Testis (tissue), 5 donors: Measurements from ENCODE around the gene XK. TPM values are rescaled to one million over a fixed set of nuclear protein-coding genes. Genes with fewer than 3 reads are reported as not detected.

Experiments used
- DNase-seq: peaks from one replicate; pipeline ENCODE4 v3.0.0-alpha.2; 2019
- H3K27ac ChIP-seq, 2 donors: fragments of 200-600 bp; sonication (generic); one replicate each; pipeline ENCODE4 v1.5.1; 2019
- H3K27me3 ChIP-seq: fragments of 200-600 bp; sonication (generic); one replicate; pipeline ENCODE4 v1.5.1; 2019
- H3K36me3 ChIP-seq: fragments of 200-600 bp; sonication (generic); one replicate; pipeline ENCODE4 v1.5.1; 2017; ENCODE audit warnings: low read depth; ENCODE audit errors: missing control alignments
- H3K4me1 ChIP-seq: fragments of 200-600 bp; sonication (generic); one replicate; pipeline ENCODE4 v1.5.1; 2019
- H3K4me3 ChIP-seq, 2 donors: fragments of 200-600 bp; sonication (generic); one replicate each; pipeline ENCODE4 v1.5.1; 2017 to 2019
- H3K9me3 ChIP-seq: fragments of 200-600 bp; sonication (generic); one replicate; pipeline ENCODE4 v1.5.1; 2017
- CTCF ChIP-seq, 3 experiments: fragments of 450-650 bp in 2 of 3; fragments of 200-600 bp in 1 of 3; sonication (generic) in 1 of 3; IDR thresholded peaks; one replicate each; pipeline ENCODE4 v1.5.1; 2016 to 2019; ENCODE audit warnings: antibody characterized with exemption in 3 of 3, mild to moderate bottlenecking in 2 of 3, moderate library complexity in 1 of 3
- POLR2A ChIP-seq: fragments of 450-650 bp; IDR thresholded peaks from one replicate; pipeline ENCODE4 v1.6.1; 2017; ENCODE audit warnings: antibody characterized with exemption, mild to moderate bottlenecking, moderate library complexity
- WGBS, 2 donors: methylation state at CpG; one replicate each; pipeline ENCODE4 v1.1.5; 2018; 5-methylcytosine and 5-hydroxymethylcytosine counted together
- intact Hi-C: fragments of 100-400 bp; cut with DNase I; formaldehyde crosslinking; loops from one replicate; pipeline ENCODE4 v1.15.1; 2023; ENCODE audit warnings: low total_unique reads
- long read RNA-seq, 2 donors: transcript quantifications; one replicate each; lab custom pipeline, GENCODE V29; 2026
- polyA plus RNA-seq: library from polyadenylated mRNA; stranded (reverse); fragments of 350-450 nt; fragmentation: Illumina TruSeq; extraction: RNeasy Lipid Tissue Mini Kit (QIAGEN cat#74804); gene quantifications from one replicate; pipeline ENCODE4 v1.2.3, GENCODE V29; 2014; ENCODE audit warnings: low read depth, low replicate concordance; ENCODE audit not compliant: insufficient read depth
- total RNA-seq, 2 donors: library from RNA; depleted of rRNA; stranded (reverse); fragments of >200 nt; gene quantifications; one replicate each; pipeline ENCODE4 v1.2.3, GENCODE V29; 2016

The XK gene
- total RNA-seq (1 to 10 TPM; 3.3 to 4.3 TPM), polyA plus RNA-seq (2.6 TPM)
- long read RNA-seq, donor 1, full-length matches to known transcripts: 1 of 1 reads
- long read RNA-seq, donor 1, partial matches to known transcripts: 0 of 1 reads
- long read RNA-seq, donor 1, other reads (novel, unspliced or antisense): 0 of 1 reads
- long read RNA-seq, donor 2: 0 reads

DNA sequence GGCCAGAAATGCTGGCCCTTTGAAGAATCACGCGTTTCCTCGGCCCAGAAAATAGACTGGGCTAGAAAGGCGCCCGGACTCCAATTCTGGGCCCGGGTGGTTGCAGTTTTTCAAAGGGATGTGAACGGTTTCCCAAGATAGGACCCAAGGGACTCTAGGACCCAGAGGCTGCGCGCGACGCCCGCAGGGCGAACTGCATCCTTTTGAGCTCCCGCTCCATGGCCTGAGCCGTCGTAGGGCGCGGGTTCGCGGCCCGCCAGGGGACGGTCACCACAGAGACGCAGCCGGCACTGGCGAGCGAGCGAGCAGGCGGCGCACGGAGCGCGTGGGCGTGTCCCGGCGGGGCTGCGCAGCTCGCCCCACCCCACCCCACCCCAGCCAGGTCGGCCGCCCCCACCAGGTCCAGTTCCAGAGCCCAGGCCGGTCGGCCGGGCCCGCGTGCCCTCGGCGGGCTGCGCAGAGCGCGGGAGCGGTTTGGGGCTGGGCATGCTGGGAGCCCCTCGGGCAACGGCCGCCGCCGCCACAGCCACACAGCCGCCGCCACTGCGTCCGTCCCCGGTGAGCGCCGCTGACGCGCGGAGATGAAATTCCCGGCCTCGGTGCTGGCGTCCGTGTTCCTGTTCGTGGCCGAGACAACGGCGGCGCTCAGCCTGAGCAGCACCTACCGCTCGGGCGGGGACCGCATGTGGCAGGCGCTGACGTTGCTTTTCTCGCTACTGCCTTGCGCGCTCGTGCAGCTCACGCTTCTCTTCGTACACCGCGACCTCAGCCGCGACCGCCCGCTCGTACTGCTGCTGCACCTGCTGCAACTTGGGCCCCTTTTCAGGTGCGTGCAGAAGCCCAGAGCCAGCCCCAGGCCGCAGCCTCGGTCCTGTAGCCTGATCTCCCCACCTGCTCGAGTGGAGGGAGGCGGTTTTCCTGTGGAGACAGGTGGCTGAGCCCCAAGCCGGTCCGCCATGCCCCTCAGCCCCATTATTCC, at the start of gene XK:
Gene XK (plus strand): TSS at position 411 of the 979 bp plus-strand sequence. CDS start 171 bp downstream, at position 582.
- H3K36me3 ChIP-seq: no peaks in the 10 kb centered on the region
- intact Hi-C loops: no loop called here
- peak; percentile 71 for DNase-seq
- H3K4me3 ChIP-seq: peak within 1 kb of the TSS; percentile 47 to 53
- H3K9me3 ChIP-seq: no peaks in the 10 kb centered on the region
- peak within 1 kb of the TSS in 1 of 2 donors; percentile 59 for H3K27ac ChIP-seq
- WGBS, 2 donors: 6% methylated on average over 31 of the region's 100 CpGs; no CpG with 5 or more reads in 1 of the 2 donors
- no peak for TF ChIP-seq CTCF (IDR thresholded peaks at IDR 0.05)
- no peak for TF ChIP-seq POLR2A
- H3K27me3 ChIP-seq: no peaks in the 10 kb centered on the region
- no peaks in the 10 kb centered on the region for H3K4me1 ChIP-seq

DNA sequence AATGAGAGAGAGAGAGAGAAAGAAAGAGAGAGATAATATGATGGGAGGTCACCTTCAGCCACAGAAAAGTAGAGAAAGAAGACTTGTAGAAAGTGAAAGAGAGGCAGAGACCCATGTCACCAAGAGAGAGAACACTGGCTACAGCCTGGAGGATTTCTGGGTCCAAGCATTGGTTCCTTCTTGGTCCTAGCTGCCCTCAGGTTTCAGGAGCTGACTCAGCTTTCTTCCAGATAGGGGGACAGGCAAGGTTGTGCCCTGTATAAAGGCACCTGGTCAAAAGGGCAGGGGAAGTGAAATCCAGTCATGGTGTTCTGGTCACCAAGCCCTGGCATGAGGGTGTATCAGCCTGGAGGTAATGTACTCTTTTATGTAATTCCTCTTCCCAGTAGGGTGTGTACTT, 47.5 kb upstream of the XK start:
- Histone ChIP-seq H3K4me3 (no peak overlapping the region), H3K9me3 (no peaks in the 10 kb centered on the region), H3K4me1 (no peaks in the 10 kb centered on the region), H3K36me3 (no peaks in the 10 kb centered on the region), H3K27me3 (no peaks in the 10 kb centered on the region), H3K27ac (no peak overlapping the region)
- intact Hi-C loops: no loop called here
- TF ChIP-seq CTCF (IDR thresholded peaks at IDR 0.05) (no peak), POLR2A (no peak)
- no peak for DNase-seq

- Histone ChIP-seq H3K4me3 (no peak overlapping the region), H3K9me3 (no peaks in the 10 kb centered on the region), H3K27me3 (no peaks in the 10 kb centered on the region), H3K4me1 (no peaks in the 10 kb centered on the region), H3K27ac (no peak overlapping the region), H3K36me3 (no peaks in the 10 kb centered on the region)
- TF ChIP-seq CTCF (IDR thresholded peaks at IDR 0.05) (no peak), POLR2A (no peak)
- intact Hi-C loops: no loop called here
- DNase-seq: no peak
- 82 to 91% methylated on average over 1 to 5 of the region's 5 CpGs for WGBS, 2 donors
Observed at GRCh38 chrX:37640142-37640541, 45.4 kb upstream of the XK start.

DNA sequence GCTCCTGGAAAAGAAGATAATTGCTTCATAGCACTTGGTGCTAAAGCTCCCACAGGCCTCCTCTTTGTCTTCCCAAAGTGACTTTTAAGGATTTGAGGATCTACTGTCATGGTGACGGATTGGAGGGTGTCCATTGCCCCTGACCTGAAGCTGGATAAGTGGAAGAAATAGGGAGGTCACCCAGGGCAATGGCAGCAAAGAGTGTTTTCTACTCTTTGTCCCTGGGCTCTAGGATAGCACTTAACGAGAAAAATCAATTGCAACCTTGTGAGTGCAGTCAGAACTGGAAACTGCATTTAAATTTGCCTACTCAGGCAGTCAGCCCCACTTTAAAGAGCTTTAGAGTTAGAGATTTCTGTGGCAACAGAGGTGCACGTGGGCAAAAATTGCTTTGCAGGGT, 43.7 kb upstream of the XK start:
- TF ChIP-seq POLR2A (no peak), CTCF (IDR thresholded peaks at IDR 0.05) (no peak)
- Histone ChIP-seq H3K36me3 (no peaks in the 10 kb centered on the region), H3K27ac (no peak overlapping the region), H3K4me1 (no peaks in the 10 kb centered on the region), H3K9me3 (no peaks in the 10 kb centered on the region), H3K27me3 (no peaks in the 10 kb centered on the region), H3K4me3 (no peak overlapping the region)
- intact Hi-C loops: no loop called here
- 67 to 100% methylated on average over 1 to 3 of the region's 3 CpGs for WGBS, 2 donors
- DNase-seq: no peak
